ENCODE measurements around the gene PCDHB4.

DNA sequence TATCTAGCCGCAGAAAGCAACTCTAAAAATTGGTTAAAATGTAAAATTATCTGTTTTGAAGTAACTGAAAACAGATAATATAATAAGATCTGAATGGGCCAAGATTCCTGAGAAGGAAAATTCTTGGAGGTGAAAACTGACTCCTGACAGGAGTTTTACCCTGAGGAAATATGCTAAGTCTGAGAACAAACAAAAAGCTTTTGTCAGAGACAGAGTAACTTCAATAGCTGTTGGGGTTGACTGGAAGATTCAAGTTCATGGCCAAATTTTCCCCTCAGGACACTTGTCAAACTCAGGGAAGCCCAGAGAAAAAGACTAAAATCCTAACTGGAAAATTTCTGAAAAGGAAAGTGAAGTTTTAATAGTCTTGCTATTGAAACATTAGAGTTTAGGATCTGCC lies 5.7 kb downstream of the PCDHB4 start:
- TF ChIP-seq, protein P1, sequence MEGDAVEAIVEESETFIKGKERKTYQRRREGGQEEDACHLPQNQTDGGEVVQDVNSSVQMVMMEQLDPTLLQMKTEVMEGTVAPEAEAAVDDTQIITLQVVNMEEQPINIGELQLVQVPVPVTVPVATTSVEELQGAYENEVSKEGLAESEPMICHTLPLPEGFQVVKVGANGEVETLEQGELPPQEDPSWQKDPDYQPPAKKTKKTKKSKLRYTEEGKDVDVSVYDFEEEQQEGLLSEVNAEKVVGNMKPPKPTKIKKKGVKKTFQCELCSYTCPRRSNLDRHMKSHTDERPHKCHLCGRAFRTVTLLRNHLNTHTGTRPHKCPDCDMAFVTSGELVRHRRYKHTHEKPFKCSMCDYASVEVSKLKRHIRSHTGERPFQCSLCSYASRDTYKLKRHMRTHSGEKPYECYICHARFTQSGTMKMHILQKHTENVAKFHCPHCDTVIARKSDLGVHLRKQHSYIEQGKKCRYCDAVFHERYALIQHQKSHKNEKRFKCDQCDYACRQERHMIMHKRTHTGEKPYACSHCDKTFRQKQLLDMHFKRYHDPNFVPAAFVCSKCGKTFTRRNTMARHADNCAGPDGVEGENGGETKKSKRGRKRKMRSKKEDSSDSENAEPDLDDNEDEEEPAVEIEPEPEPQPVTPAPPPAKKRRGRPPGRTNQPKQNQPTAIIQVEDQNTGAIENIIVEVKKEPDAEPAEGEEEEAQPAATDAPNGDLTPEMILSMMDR (IDR thresholded peaks at IDR 0.05) = no peak
- TF ChIP-seq ZFX (IDR thresholded peaks at IDR 0.05; ENCODE audit: borderline replicate concordance) = no peak

All from 22Rv1 (cell line).